ENCODE data around the gene SHC2. TPM values are rescaled to one million over a fixed set of nuclear protein-coding genes. Genes with fewer than 3 reads are reported as not detected.

The SHC2 gene
- total and polyA plus RNA-seq, 2 of the 13 experiments (the other 11 are each of a cell fraction or from before 2014, with no cell fraction given) = 9.0 to 18.3 TPM

DNA sequence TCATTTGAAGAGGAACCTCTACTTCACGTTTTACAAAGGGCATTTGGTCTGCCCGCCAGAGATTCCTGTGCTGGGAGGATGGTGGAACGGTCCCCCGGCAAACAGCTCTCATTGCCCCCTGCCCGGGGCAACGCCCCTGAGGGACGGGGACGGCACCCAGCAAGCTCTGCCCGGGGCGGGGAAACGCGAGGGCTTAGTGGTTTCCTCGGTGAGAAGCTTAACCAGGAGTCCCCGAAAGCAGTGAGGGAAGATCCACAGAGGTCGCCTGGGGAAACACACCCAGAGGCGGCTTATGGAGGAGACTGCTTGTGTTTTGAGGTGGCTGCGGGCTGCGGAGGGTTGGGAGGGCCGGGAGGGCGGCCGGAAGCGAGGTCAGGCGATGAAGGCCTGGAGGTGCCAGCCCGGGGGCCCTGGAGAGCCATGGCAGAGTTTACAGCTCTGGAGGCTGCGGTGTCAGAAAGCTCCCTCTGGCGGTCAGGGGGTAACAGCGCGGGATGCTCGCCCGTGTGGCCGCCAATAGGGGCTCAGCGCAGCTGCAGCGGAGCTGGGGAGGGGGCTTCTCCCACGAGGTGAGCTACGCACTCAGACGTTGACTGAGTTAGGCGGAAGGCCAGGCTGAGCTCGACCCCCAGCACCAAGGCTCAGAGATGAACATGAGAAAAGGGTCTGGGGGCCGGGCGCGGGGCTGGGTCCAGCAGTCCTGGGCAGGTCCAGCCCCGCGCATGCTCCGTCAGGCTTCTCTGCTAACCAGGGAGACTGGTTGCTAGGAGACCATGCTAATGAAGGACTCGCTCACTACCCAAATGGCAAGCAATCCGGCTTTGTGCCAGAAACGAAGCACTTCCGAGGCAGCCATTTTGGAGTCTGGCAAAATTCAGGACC, 45.8 kb upstream of the SHC2 start (continued):
- no peak for TF ChIP-seq PCBP1 (IDR thresholded peaks at IDR 0.05; ENCODE audit: borderline replicate concordance, low read depth, low read length)
- TF ChIP-seq KDM5B (CRISPR knock-in tag; IDR thresholded peaks at IDR 0.05; ENCODE audit: borderline replicate concordance) = no peak; the same call in 1 of the 2 replicates
- peak; percentile 47; the same call in 1 of the 2 replicates for TF ChIP-seq ZBTB26 (CRISPR knock-in tag; IDR thresholded peaks at IDR 0.05; ENCODE audit: borderline replicate concordance)
- TF ChIP-seq SUZ12 (IDR thresholded peaks at IDR 0.05; ENCODE audit: low read depth, low read length) = no peak
- no peak for TF ChIP-seq ZNF24 (IDR thresholded peaks at IDR 0.05)
- no peak for TF ChIP-seq SIX1 (CRISPR knock-in tag; IDR thresholded peaks at IDR 0.05; ENCODE audit: borderline replicate concordance)
- TF ChIP-seq EEA1 (CRISPR knock-in tag; IDR thresholded peaks at IDR 0.05; ENCODE audit: borderline replicate concordance) = 0 out of 2 replicates have a peak, but pooled peaks have one; percentile 50
- TF ChIP-seq, protein P1, sequence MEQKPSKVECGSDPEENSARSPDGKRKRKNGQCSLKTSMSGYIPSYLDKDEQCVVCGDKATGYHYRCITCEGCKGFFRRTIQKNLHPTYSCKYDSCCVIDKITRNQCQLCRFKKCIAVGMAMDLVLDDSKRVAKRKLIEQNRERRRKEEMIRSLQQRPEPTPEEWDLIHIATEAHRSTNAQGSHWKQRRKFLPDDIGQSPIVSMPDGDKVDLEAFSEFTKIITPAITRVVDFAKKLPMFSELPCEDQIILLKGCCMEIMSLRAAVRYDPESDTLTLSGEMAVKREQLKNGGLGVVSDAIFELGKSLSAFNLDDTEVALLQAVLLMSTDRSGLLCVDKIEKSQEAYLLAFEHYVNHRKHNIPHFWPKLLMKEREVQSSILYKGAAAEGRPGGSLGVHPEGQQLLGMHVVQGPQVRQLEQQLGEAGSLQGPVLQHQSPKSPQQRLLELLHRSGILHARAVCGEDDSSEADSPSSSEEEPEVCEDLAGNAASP (CRISPR knock-in tag; IDR thresholded peaks at IDR 0.05; ENCODE audit: borderline replicate concordance) = no peak; the same call in 1 of the 2 replicates
- TF ChIP-seq TCF7 (IDR thresholded peaks at IDR 0.05; ENCODE audit: low read depth) = no peak

DNA sequence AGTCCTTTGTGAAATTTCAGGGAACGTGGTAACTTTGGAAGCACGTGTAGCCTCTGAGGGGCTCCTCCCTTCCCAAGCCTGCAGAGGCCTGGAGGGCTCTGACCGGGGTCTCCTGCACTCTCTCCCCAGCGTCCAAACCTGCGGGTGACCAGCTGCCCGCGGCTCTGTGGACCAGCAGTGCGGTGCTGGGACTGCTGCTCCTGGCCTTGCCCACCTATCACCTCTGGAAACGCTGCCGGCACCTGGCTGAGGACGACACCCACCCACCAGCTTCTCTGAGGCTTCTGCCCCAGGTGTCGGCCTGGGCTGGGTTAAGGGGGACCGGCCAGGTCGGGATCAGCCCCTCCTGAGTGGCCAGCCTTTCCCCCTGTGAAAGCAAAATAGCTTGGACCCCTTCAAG, 43.8 kb upstream of the SHC2 start:
- Histone ChIP-seq H4K20me1 (ENCODE audit: insufficient read depth, low read length) (no peaks in the 10 kb centered on the region), H3K79me2 (ENCODE audit: insufficient read depth, low read length) (no peaks in the 10 kb centered on the region), H2AFZ (ENCODE audit: low read length) (no peak overlapping the region), H3K4me3 (replicated peaks in 1 of 3; ENCODE audit: insufficient read depth in 1 of 3, low read depth in 2 of 3, low read length in 3 of 3) (no peak overlapping the region), H3K4me1 (ENCODE audit: insufficient read depth, low read length) (peaks cover 22% of the 10 kb centered on the region), H3K4me2 (ENCODE audit: low read depth, low read length) (no peak overlapping the region), H3K36me3 (replicated peaks in 1 of 2; ENCODE audit: control insufficient read depth in 1 of 2, insufficient read depth in 2 of 2, low read length in 2 of 2) (no peaks in the 10 kb centered on the region), H3K27me3 (ENCODE audit: control insufficient read depth in 1 of 2, insufficient read depth in 2 of 2, low read length in 2 of 2) (no peaks in the 10 kb centered on the region; a peak in 1 of 5 replicates), H3K27ac (ENCODE audit: extremely low read length, insufficient read depth, low read length) (no peak overlapping the region), H3K9ac (ENCODE audit: insufficient read depth, low read depth, low read length) (no peak overlapping the region), H3K9me3 (ENCODE audit: low read length) (no peaks in the 10 kb centered on the region)
- in situ Hi-C loops (cut with HindIII; ENCODE audit: extremely low pct_ligation_motif_present, low pct_unique_long_range_greater_than_20kb) (no loop called here), intact Hi-C loops (cut with micrococcal nuclease; ENCODE audit: unreplicated experiment) (no loop called here)
- 93% methylated on average over 3 of the region's 14 CpGs for WGBS (ENCODE audit: low lambda C conversion rate)
- no TSS peak for BruUV-seq (replicated peaks)
- no peak for FAIRE-seq
- CTCF ChIA-PET (ENCODE audit: low intra/inter-chr PET ratio, low total read pairs) = no interaction called here
- no peak for ATAC-seq
- POLR2A ChIA-PET = no interaction called here
- DNase-seq (ENCODE audit: low spot score) = no peak
- no peak for TF ChIP-seq RFXANK (CRISPR knock-in tag; IDR thresholded peaks at IDR 0.05)
- TF ChIP-seq TRAFD1 (CRISPR knock-in tag; IDR thresholded peaks at IDR 0.05; ENCODE audit: borderline replicate concordance) = no peak
- no peak for TF ChIP-seq RAD51 (IDR thresholded peaks at IDR 0.05; ENCODE audit: borderline replicate concordance)
- TF ChIP-seq ZNF879 (CRISPR knock-in tag; IDR thresholded peaks at IDR 0.05) = no peak
- TF ChIP-seq, protein P2, sequence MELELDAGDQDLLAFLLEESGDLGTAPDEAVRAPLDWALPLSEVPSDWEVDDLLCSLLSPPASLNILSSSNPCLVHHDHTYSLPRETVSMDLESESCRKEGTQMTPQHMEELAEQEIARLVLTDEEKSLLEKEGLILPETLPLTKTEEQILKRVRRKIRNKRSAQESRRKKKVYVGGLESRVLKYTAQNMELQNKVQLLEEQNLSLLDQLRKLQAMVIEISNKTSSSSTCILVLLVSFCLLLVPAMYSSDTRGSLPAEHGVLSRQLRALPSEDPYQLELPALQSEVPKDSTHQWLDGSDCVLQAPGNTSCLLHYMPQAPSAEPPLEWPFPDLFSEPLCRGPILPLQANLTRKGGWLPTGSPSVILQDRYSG (CRISPR knock-in tag; IDR thresholded peaks at IDR 0.05) = no peak
- no peak for TF ChIP-seq TOE1 (CRISPR knock-in tag; IDR thresholded peaks at IDR 0.05)
- TF ChIP-seq PLRG1 (conservative IDR thresholded peaks at IDR 0.05) = no peak
- TF ChIP-seq ZNF17 (CRISPR knock-in tag; IDR thresholded peaks at IDR 0.05) = no peak
- TF ChIP-seq ZNF136 (CRISPR knock-in tag; IDR thresholded peaks at IDR 0.05; ENCODE audit: low read depth) = no peak
- TF ChIP-seq PHF20 (CRISPR knock-in tag; IDR thresholded peaks at IDR 0.05) = no peak
